Body of pancreas (tissue), 4 donors: ENCODE results near the gene ENHO.

ENCODE experiments used
- CTCF ChIP-seq, 7 experiments: fragments of 450-650 bp in 4 of 7; fragments of 200-600 bp in 3 of 7; sonication (generic) in 3 of 7; IDR thresholded peaks; one replicate each; pipeline ENCODE4 v1.5.1; 2016 to 2019; ENCODE audit warnings: antibody characterized with exemption in 7 of 7
- POLR2A ChIP-seq, 3 donors: fragments of 450-650 bp; IDR thresholded peaks; one replicate each; pipeline ENCODE4 v1.6.1; 2016; ENCODE audit warnings: antibody characterized with exemption in 3 of 3, mild to moderate bottlenecking in 2 of 3

- TF ChIP-seq POLR2A (IDR thresholded peaks at IDR 0.05) (no peak), CTCF (IDR thresholded peaks at IDR 0.05) (no peak)
Observed at GRCh38 chr9:34479431-34479866, 43.3 kb downstream of the ENHO start.
